SK-N-SH treated with all-trans-retinoic acid at 6 μM for 48 hours (cell line): ENCODE measurements around the gene SORCS3.

Source experiments
- ARNTL ChIP-seq: fragments of 450-650 bp; formaldehyde crosslinking; IDR thresholded peaks from 2 replicates; pipeline ENCODE4 v1.5.0; 2020; ENCODE audit warnings: low read depth, mild to moderate bottlenecking, moderate library complexity, borderline replicate concordance
- CSRNP3 ChIP-seq: fragments of 250-450 bp; sonication (Bioruptor Pico); IDR thresholded peaks from 2 replicates; pipeline ENCODE4 v1.5.1; 2021; ENCODE audit warnings: mild to moderate bottlenecking, moderate library complexity
- GLIS3 ChIP-seq: fragments of 250-450 bp; sonication (Bioruptor Pico); IDR thresholded peaks from 2 replicates; pipeline ENCODE4 v1.5.0; 2020; ENCODE audit warnings: mild to moderate bottlenecking, moderate library complexity
- PATZ1 ChIP-seq: fragments of 250-450 bp; sonication (Bioruptor Pico); IDR thresholded peaks from 2 replicates; pipeline ENCODE4 v1.8.0; 2020; ENCODE audit warnings: mild to moderate bottlenecking, moderate library complexity, borderline replicate concordance
- POU6F1 ChIP-seq: fragments of 250-450 bp; sonication (Bioruptor Pico); IDR thresholded peaks from 2 replicates; pipeline ENCODE4 v1.8.0; 2021; ENCODE audit warnings: low read depth, mild to moderate bottlenecking, moderate library complexity, borderline replicate concordance
- PPARA ChIP-seq: fragments of 250-450 bp; sonication (Bioruptor Pico); IDR thresholded peaks from 2 replicates; pipeline ENCODE4 v1.5.0; 2020; ENCODE audit warnings: mild to moderate bottlenecking, borderline replicate concordance
- RARB ChIP-seq: fragments of 250-450 bp; sonication (Bioruptor Pico); IDR thresholded peaks from 2 replicates; pipeline ENCODE4 v1.8.0; 2021; ENCODE audit warnings: mild to moderate bottlenecking, moderate library complexity
- SNAI2 ChIP-seq: fragments of 250-450 bp; sonication (Bioruptor Pico); IDR thresholded peaks from 2 replicates; pipeline ENCODE4 v1.5.0; 2020; ENCODE audit warnings: mild to moderate bottlenecking, moderate library complexity
- TCF4 ChIP-seq: fragments of 250-450 bp; sonication (Bioruptor Pico); IDR thresholded peaks from 2 replicates; pipeline ENCODE4 v1.8.0; 2021; ENCODE audit warnings: mild to moderate bottlenecking, moderate library complexity, borderline replicate concordance
- ZFP30 ChIP-seq: fragments of 450-650 bp; formaldehyde crosslinking; IDR thresholded peaks from 2 replicates; pipeline ENCODE4 v1.5.0; 2022; ENCODE audit warnings: mild to moderate bottlenecking, moderate library complexity
- ZNF565 ChIP-seq: fragments of 450-650 bp; formaldehyde crosslinking; conservative IDR thresholded peaks from 2 replicates; pipeline ENCODE4 v1.5.0; 2020; ENCODE audit warnings: low read depth, mild to moderate bottlenecking, moderate library complexity

- TF ChIP-seq PPARA (CRISPR knock-in tag) (no peak), RARB (no peak), PATZ1 (CRISPR knock-in tag) (no peak), ARNTL (CRISPR knock-in tag) (no peak), POU6F1 (CRISPR knock-in tag) (no peak), SNAI2 (CRISPR knock-in tag) (no peak), TCF4 (CRISPR knock-in tag) (no peak), ZNF565 (CRISPR knock-in tag) (no peak), ZFP30 (CRISPR knock-in tag) (no peak), GLIS3 (no peak), CSRNP3 (CRISPR knock-in tag) (no peak)
Measured at GRCh38 chr10:105070249-105070648, 429.2 kb downstream of the SORCS3 start.
